NCI-H146 treated with DMSO at 0.1 percent for 48 hours (cell line): Measurements from ENCODE around the gene INVS.

ENCODE experiments used
- DNase-seq: peaks from one replicate; lab custom pipeline; 2025; ENCODE audit not compliant: unreplicated experiment; lab: John Stamatoyannopoulos, UW

The INVS gene

GRCh38 chr9:100268271-100268670, 169.2 kb downstream of the INVS start:
- no peak for DNase-seq

- DNase-seq = no peak
These were observed 170.6 kb downstream of the INVS start for GRCh38 chr9:100269656-100270055.

GRCh38 chr9:100277166-100277979, 178.3 kb downstream of the INVS start:
- DNase-seq = no peak

GRCh38 chr9:100281066-100281465, 182.0 kb downstream of the INVS start:
- DNase-seq = no peak

GRCh38 chr9:100281676-100282387, 182.8 kb downstream of the INVS start:
- no peak for DNase-seq

GRCh38 chr9:100282388-100282719, 183.3 kb downstream of the INVS start:
- DNase-seq = no peak

- no peak for DNase-seq
These were observed 185.2 kb downstream of the INVS start for GRCh38 chr9:100284247-100284646.

- no peak for DNase-seq
These were observed 186.0 kb downstream of the INVS start for GRCh38 chr9:100285080-100285479.

- no peak for DNase-seq
These were observed 186.6 kb downstream of the INVS start for GRCh38 chr9:100285601-100286000.

GRCh38 chr9:100286257-100286656, 187.2 kb downstream of the INVS start:
- DNase-seq = no peak

- DNase-seq = no peak
These were observed 188.1 kb downstream of the INVS start for GRCh38 chr9:100287186-100287585.

- no peak for DNase-seq
These were observed 191.7 kb downstream of the INVS start for GRCh38 chr9:100290714-100291113.

- DNase-seq = no peak
These were observed 193.4 kb downstream of the INVS start for GRCh38 chr9:100292414-100292813.

GRCh38 chr9:100294341-100294740, 195.3 kb downstream of the INVS start:
- no peak for DNase-seq

- no peak for DNase-seq
These were observed 195.8 kb downstream of the INVS start for GRCh38 chr9:100294806-100295205.

- DNase-seq = no peak
These were observed 196.2 kb downstream of the INVS start for GRCh38 chr9:100295240-100295639.

GRCh38 chr9:100296407-100296806, 197.4 kb downstream of the INVS start:
- DNase-seq = no peak

GRCh38 chr9:100298378-100298777, 199.3 kb downstream of the INVS start:
- DNase-seq = no peak

GRCh38 chr9:100303747-100304146, 204.7 kb downstream of the INVS start:
- DNase-seq = no peak

- no peak for DNase-seq
These were observed 207.2 kb downstream of the INVS start for GRCh38 chr9:100306283-100306682.

GRCh38 chr9:100307080-100307479, 208.0 kb downstream of the INVS start:
- DNase-seq = no peak

- DNase-seq = no peak
These were observed 210.0 kb downstream of the INVS start for GRCh38 chr9:100308965-100309564.
